Measurements from ENCODE around the gene TAP1. TPM values are rescaled to one million over a fixed set of nuclear protein-coding genes. Genes with fewer than 3 reads are reported as not detected.

TAP1 gene
- total and polyA plus RNA-seq, 9 of the 15 experiments (the other 6 are each of a cell fraction or from before 2014, with no cell fraction given), result 1.3 to 6.0 (median 4.2) TPM

- TF ChIP-seq ZNF398 (CRISPR knock-in tag; IDR thresholded peaks at IDR 0.05) (no peak), SOX6 (IDR thresholded peaks at IDR 0.05) (no peak), BRF2 (IDR thresholded peaks at IDR 0.05; ENCODE audit: borderline replicate concordance, insufficient read depth, insufficient read length) (no peak), ZBTB43 (CRISPR knock-in tag; IDR thresholded peaks at IDR 0.05) (no peak), ZZZ3 (IDR thresholded peaks at IDR 0.05) (no peak), HNRNPL (IDR thresholded peaks at IDR 0.05; ENCODE audit: low read depth, low read length) (no peak), ZNF165 (CRISPR knock-in tag; IDR thresholded peaks at IDR 0.05; ENCODE audit: borderline replicate concordance) (no peak), NR2C1 (IDR thresholded peaks at IDR 0.05) (no peak), NR2C1 (tag; IDR thresholded peaks at IDR 0.05) (no peak)
Measured at GRCh38 chr6:32849126-32849525, 4.4 kb downstream of the TAP1 start (continued).

Measured in K562 (cell line).